Measurements from ENCODE around the gene STRN3. TPM values are rescaled to one million over a fixed set of nuclear protein-coding genes. Genes with fewer than 3 reads are reported as not detected.
"Not testable (repeated sequence)": the region's sequence is repeated elsewhere in the genome, so short reads cannot be mapped to it uniquely, and the experiment has no call there.

The STRN3 gene
- total RNA-seq, 2 experiments from 2014 or later, result 25.2 to 37.0 TPM

DNA sequence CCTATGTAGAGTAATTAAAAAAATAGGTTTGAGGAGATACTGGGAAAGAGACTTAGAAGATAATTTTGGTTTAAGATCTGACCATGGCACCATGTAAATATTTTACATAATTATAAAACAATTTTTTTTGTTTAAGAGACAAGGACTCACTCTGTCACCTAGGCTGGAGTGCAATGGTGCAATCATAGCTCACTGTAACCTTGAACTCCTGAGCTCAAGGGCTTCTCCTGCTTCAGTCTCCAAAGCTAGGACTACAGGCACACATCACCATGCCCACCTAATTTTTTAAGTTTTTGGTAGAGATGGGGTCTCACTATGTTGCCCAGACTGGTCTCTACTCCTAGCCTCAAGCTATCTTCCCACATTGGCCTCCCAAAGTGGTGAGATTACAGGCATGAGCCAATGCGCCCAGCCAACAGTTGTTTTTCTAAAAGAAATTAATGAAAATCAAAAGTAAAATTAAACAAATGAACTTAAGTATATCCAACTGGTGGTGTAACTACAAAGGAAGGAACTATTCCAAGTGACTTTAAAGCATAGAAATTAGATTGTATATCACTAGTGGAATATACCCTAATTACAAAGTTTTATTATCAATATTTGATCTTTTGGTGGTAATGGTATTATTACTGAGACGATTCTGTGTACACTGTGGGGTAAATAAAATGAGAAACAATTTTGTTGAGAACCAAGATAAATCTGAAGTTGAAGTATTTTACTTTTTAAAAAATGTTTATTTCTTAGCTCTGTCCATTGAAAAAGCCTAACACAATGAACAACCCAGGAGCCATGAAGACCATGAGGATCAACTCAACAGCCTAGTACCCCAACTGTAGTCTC lies 122.7 kb downstream of the STRN3 start:
- Histone ChIP-seq H3K4me3 (ENCODE audit: low read depth, low read length, poor library complexity, severe bottlenecking) (no peak overlapping the region), H3K27ac (ENCODE audit: low read depth, low read length, poor library complexity, severe bottlenecking) (no peak overlapping the region), H3K79me2 (ENCODE audit: insufficient read depth, low read depth, low read length) (no peaks in the 10 kb centered on the region), H3K36me3 (ENCODE audit: insufficient read depth, low read length) (peaks cover 81% of the 10 kb centered on the region), H3K4me2 (ENCODE audit: low read length) (no peak overlapping the region), H2AFZ (ENCODE audit: low read length) (no peak overlapping the region), H4K20me1 (ENCODE audit: insufficient read depth, low read length) (no peaks in the 10 kb centered on the region), H3K4me1 (ENCODE audit: insufficient read depth, low read length, poor library complexity, severe bottlenecking) (no peaks in the 10 kb centered on the region), H3K9me2 (ENCODE audit: insufficient read depth, low read length) (no peaks in the 10 kb centered on the region), H3K9me3 (ENCODE audit: low read length) (no peaks in the 10 kb centered on the region)
- CTCF ChIA-PET (ENCODE audit: unreplicated experiment), result no interaction called here
- intact Hi-C loops (cut with micrococcal nuclease; ENCODE audit: unreplicated experiment), result loop anchor here (10.0 kb wide), 1 partner anchor 249 kb away; no protein-coding TSS in a partner anchor
- POLR2A ChIA-PET, result interaction anchor here (0.6 to 2.3 kb wide), 8 partner anchors 9 to 459 kb away, joined by 3 to 9 read pairs (median 4); no protein-coding TSS in a partner anchor
- DNase-seq (ENCODE audit: low spot score), result no peak
- no peak for TF ChIP-seq EZH2phosphoT487 (IDR thresholded peaks at IDR 0.05; ENCODE audit: borderline replicate concordance, low read depth, low read length)
- TF ChIP-seq, protein P1, sequence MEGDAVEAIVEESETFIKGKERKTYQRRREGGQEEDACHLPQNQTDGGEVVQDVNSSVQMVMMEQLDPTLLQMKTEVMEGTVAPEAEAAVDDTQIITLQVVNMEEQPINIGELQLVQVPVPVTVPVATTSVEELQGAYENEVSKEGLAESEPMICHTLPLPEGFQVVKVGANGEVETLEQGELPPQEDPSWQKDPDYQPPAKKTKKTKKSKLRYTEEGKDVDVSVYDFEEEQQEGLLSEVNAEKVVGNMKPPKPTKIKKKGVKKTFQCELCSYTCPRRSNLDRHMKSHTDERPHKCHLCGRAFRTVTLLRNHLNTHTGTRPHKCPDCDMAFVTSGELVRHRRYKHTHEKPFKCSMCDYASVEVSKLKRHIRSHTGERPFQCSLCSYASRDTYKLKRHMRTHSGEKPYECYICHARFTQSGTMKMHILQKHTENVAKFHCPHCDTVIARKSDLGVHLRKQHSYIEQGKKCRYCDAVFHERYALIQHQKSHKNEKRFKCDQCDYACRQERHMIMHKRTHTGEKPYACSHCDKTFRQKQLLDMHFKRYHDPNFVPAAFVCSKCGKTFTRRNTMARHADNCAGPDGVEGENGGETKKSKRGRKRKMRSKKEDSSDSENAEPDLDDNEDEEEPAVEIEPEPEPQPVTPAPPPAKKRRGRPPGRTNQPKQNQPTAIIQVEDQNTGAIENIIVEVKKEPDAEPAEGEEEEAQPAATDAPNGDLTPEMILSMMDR (conservative IDR thresholded peaks at IDR 0.05; ENCODE audit: low read length), result no peak
- BruUV-seq (replicated peaks), result no TSS peak

DNA sequence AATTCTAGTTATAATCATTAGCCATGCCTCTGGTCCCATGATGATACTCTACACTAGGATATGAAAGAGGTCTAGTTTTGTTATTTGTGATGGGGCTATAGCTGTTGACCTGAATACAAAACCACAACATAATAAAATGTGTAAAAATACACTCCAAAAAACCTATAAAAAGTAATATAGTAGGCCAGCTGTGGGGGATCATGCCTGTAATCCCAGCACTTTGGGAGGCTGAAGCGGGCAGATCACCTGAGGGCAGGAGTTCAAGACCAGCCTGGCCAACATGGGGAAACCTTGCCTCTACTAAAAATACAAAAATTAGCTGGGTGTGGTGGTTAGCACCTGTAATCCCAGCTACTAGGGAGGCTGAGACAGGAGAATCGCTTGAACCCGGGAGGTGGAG lies 129.1 kb downstream of the STRN3 start:
- H3K4me2 ChIP-seq (ENCODE audit: low read length); H3K9me3 ChIP-seq (ENCODE audit: low read length); H3K4me3 ChIP-seq (ENCODE audit: low read depth, low read length, poor library complexity, severe bottlenecking); POLR2A ChIA-PET; H3K27ac ChIP-seq (ENCODE audit: low read depth, low read length, poor library complexity, severe bottlenecking); H2AFZ ChIP-seq (ENCODE audit: low read length); H3K79me2 ChIP-seq (ENCODE audit: insufficient read depth, low read depth, low read length); H3K4me1 ChIP-seq (ENCODE audit: insufficient read depth, low read length, poor library complexity, severe bottlenecking); intact Hi-C loops (cut with micrococcal nuclease; ENCODE audit: unreplicated experiment); H3K9me2 ChIP-seq (ENCODE audit: insufficient read depth, low read length); DNase-seq (ENCODE audit: low spot score); BruUV-seq (replicated peaks); CTCF ChIA-PET (ENCODE audit: unreplicated experiment); H4K20me1 ChIP-seq (ENCODE audit: insufficient read depth, low read length): not testable (repeated sequence)
- H3K36me3 ChIP-seq (ENCODE audit: insufficient read depth, low read length), result peaks cover 68% of the 10 kb centered on the region

DNA sequence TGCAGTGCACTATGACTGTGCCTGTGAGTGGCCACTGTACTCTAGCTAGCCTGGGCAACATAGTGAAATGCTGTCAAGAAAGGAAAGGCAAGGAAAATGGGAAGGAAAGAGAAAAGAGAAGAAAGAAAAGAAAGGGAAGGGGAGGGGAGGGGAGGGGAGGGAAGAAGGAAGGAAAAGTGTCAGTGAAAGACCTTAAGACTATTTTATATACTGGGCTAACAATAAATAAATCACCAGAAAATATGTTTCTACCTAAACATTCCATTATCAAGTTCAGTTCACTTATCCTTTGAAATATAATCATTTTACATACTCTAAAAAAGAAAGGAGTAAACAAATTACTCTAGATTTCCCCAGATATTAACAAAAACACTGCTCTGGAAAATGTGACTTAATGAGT lies 129.7 kb downstream of the STRN3 start:
- Histone ChIP-seq H4K20me1 (ENCODE audit: insufficient read depth, low read length) (no peaks in the 10 kb centered on the region), H3K9me3 (ENCODE audit: low read length) (no peaks in the 10 kb centered on the region), H3K79me2 (ENCODE audit: insufficient read depth, low read depth, low read length) (no peaks in the 10 kb centered on the region), H2AFZ (ENCODE audit: low read length) (no peak overlapping the region), H3K9me2 (ENCODE audit: insufficient read depth, low read length) (no peaks in the 10 kb centered on the region), H3K27ac (ENCODE audit: low read depth, low read length, poor library complexity, severe bottlenecking) (no peak overlapping the region), H3K36me3 (ENCODE audit: insufficient read depth, low read length) (peaks cover 63% of the 10 kb centered on the region), H3K4me2 (ENCODE audit: low read length) (no peak overlapping the region), H3K4me1 (ENCODE audit: insufficient read depth, low read length, poor library complexity, severe bottlenecking) (no peaks in the 10 kb centered on the region), H3K4me3 (ENCODE audit: low read depth, low read length, poor library complexity, severe bottlenecking) (no peak overlapping the region)
- TF ChIP-seq EZH2phosphoT487 (IDR thresholded peaks at IDR 0.05; ENCODE audit: borderline replicate concordance, low read depth, low read length), result no peak
- TF ChIP-seq, protein P1 (conservative IDR thresholded peaks at IDR 0.05; ENCODE audit: low read length), result no peak
- BruUV-seq (replicated peaks), result no TSS peak
- ChIA-PET CTCF (ENCODE audit: unreplicated experiment) (no interaction called here), POLR2A (no interaction called here)
- intact Hi-C loops (cut with micrococcal nuclease; ENCODE audit: unreplicated experiment), result no loop called here
- DNase-seq (ENCODE audit: low spot score), result no peak

Data from OCI-LY7 (cell line).